Epithelial cell of esophagus (primary cell): ENCODE measurements around the gene COX8A.
A peak's percentile ranks its signal among the peaks of the same experiment; 100 is the strongest.

Experiments
- DNase-seq: peaks from one replicate; pipeline ENCODE4 v3.0.0; 2010; ENCODE audit warnings: low read depth
- H3K4me3 ChIP-seq: 2 replicates; pipeline ENCODE4 v1.5.1; 2011; ENCODE audit warnings: mild to moderate bottlenecking, low read length, control low read depth
- TF ChIP-seq, protein P1 (sequence below): IDR thresholded peaks from 2 replicates; pipeline ENCODE4 v1.5.1; 2011; ENCODE audit warnings: low read depth, mild to moderate bottlenecking, low read length, control low read depth, inconsistent platforms; ENCODE audit not compliant: insufficient read depth; ENCODE audit errors: missing control alignments

Gene COX8A

DNA sequence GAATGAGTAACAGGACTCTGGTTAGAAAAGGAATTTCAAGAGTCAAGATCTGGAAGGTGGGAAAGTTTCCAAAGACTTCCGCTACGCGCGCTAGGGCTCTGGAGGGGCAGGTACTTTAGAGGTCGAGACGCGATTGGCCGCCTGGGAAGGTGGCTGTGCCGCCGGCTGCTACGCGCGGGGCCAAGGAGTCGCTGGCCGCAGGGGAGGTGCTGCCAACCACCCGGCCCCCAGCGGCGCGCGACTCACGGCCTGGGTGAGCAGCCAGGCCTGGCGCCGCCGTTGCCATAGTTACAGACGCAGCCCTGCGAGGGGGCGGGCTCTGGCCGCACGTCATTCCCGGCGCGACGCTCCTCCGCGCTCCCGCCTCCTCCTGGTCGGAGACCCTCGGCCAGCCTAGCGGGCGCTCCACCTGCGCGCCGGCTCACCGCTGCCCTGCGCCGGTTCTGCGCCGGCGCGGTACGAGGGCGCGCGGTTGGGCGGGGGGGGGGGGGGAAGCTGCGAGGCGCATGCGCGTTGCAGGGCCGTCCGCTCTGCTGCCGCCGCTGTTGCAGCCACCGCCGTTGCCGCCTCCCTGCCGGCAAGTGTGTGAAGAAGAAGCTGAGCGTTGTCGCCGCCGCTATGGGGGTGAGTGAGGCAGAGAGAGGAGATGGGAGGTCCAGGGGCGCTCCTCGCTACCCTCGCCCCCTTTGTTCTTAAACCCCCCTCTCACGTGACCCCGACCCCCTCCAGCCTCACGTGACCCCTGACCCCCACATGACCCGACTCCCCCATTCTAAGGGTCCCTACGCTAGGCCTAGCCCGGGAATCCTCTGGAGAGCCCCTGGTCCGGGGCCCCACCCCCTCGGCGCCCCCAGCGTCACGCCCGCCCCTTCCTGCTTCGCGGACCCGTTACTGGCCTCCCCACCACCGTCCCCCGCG is 35.7 kb upstream of the COX8A start, which contains the start of gene NAA40:
NAA40 (plus strand) TSS at position 524 of the 918 bp plus-strand sequence; CDS start at position 619, 95 bp downstream.
- H3K4me3 ChIP-seq: peak within 1 kb of the TSS; percentile 82
- TF ChIP-seq, protein P1, sequence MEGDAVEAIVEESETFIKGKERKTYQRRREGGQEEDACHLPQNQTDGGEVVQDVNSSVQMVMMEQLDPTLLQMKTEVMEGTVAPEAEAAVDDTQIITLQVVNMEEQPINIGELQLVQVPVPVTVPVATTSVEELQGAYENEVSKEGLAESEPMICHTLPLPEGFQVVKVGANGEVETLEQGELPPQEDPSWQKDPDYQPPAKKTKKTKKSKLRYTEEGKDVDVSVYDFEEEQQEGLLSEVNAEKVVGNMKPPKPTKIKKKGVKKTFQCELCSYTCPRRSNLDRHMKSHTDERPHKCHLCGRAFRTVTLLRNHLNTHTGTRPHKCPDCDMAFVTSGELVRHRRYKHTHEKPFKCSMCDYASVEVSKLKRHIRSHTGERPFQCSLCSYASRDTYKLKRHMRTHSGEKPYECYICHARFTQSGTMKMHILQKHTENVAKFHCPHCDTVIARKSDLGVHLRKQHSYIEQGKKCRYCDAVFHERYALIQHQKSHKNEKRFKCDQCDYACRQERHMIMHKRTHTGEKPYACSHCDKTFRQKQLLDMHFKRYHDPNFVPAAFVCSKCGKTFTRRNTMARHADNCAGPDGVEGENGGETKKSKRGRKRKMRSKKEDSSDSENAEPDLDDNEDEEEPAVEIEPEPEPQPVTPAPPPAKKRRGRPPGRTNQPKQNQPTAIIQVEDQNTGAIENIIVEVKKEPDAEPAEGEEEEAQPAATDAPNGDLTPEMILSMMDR: no peak
- peak; percentile 96 for DNase-seq

- TF ChIP-seq, protein P1: no peak
- DNase-seq: peak; percentile 46
Observed at GRCh38 chr11:63939397-63939891, 35.0 kb upstream of the COX8A start.

GRCh38 chr11:63940786-63941185 is 33.6 kb upstream of the COX8A start:
- no peak for DNase-seq
- H3K4me3 ChIP-seq: no peak overlapping the region
- TF ChIP-seq, protein P1: no peak

More at GRCh38 chr11:63939397-63939891, 35.0 kb upstream of the COX8A start:
- peak overlapping the region; percentile 82 for H3K4me3 ChIP-seq

- DNase-seq: no peak
- no peak overlapping the region for H3K4me3 ChIP-seq
- TF ChIP-seq, protein P1: no peak
Observed at GRCh38 chr11:63941901-63942300, 32.5 kb upstream of the COX8A start.

GRCh38 chr11:63942803-63943202 is 31.6 kb upstream of the COX8A start:
- TF ChIP-seq, protein P1: no peak
- H3K4me3 ChIP-seq: no peak overlapping the region
- DNase-seq: no peak

GRCh38 chr11:63944987-63945386 is 29.4 kb upstream of the COX8A start:
- no peak for DNase-seq

More at GRCh38 chr11:63944987-63945386, 29.4 kb upstream of the COX8A start:
- no peak overlapping the region for H3K4me3 ChIP-seq
- TF ChIP-seq, protein P1: no peak
